WTC11 (cell line): ENCODE results near the gene SGPP1. TPM values are rescaled to one million over a fixed set of nuclear protein-coding genes. Genes with fewer than 3 reads are reported as not detected.

Source experiments
- ATAC-seq: fragments of 200-7000 bp; cut with Tn5 transposase; 2 replicates; pipeline ENCODE4 v1.10.0; 2021; ENCODE audit warnings: mild to moderate bottlenecking, moderate library complexity
- CTCF ChIA-PET: fragments of 300-600 bp; sonication (Branson Sonifier 250); formaldehyde crosslinking; loops from one replicate; lab custom pipeline; 2021; ENCODE audit warnings: antibody characterized with exemption; lab: Charles Lee
- POLR2A ChIA-PET: fragments of 350-600 bp; sonication (Branson Sonifier 250); formaldehyde crosslinking; loops from one replicate; lab custom pipeline; 2021; ENCODE audit warnings: antibody characterized with exemption; lab: Charles Lee
- DNase-seq: peaks from one replicate; pipeline ENCODE4 v3.0.0; 2021; ENCODE audit warnings: low spot score
- H3K27ac Mint-ChIP-seq: 2 replicates; pipeline ENCODE4 v1.8.0; 2021; ENCODE audit warnings: mixed read lengths
- H3K27me3 Mint-ChIP-seq: 2 replicates; pipeline ENCODE4 v1.8.0; 2021; ENCODE audit warnings: low read depth, mild to moderate bottlenecking, moderate library complexity, mixed read lengths
- H3K36me3 Mint-ChIP-seq: 2 replicates; pipeline ENCODE4 v1.8.0; 2021; ENCODE audit warnings: mixed read lengths
- H3K4me1 Mint-ChIP-seq: 2 replicates; pipeline ENCODE4 v1.8.0; 2022; ENCODE audit warnings: mixed read lengths
- H3K4me3 Mint-ChIP-seq: 2 replicates; pipeline ENCODE4 v1.8.0; 2021; ENCODE audit warnings: mild to moderate bottlenecking, moderate library complexity, mixed read lengths
- H3K9me3 Mint-ChIP-seq: 2 replicates; pipeline ENCODE4 v1.8.0; 2021; ENCODE audit warnings: mixed read lengths
- GABPB1 ChIP-seq: sonication (generic); formaldehyde crosslinking; IDR thresholded peaks from 2 replicates; pipeline ENCODE4 v1.8.1; 2023; ENCODE audit warnings: mild to moderate bottlenecking, missing genetic modification reagents
- GTF2I ChIP-seq: fragments of 250-450 bp; sonication (Bioruptor Pico); conservative IDR thresholded peaks from 2 replicates; pipeline ENCODE4 v1.4.0; 2021; ENCODE audit warnings: mild to moderate bottlenecking
- TP53 ChIP-seq: sonication (generic); formaldehyde crosslinking; IDR thresholded peaks from 2 replicates; pipeline ENCODE4 v1.8.1; 2023; ENCODE audit warnings: mild to moderate bottlenecking, missing genetic modification reagents
- ZNF219 ChIP-seq: sonication (generic); formaldehyde crosslinking; IDR thresholded peaks from 2 replicates; pipeline ENCODE4 v1.8.0; 2023; ENCODE audit warnings: missing genetic modification reagents, mild to moderate bottlenecking, borderline replicate concordance
- ZNF263 ChIP-seq: sonication (generic); formaldehyde crosslinking; IDR thresholded peaks from 2 replicates; pipeline ENCODE4 v1.8.1; 2022; ENCODE audit warnings: low read depth, mild to moderate bottlenecking, moderate library complexity, missing genetic modification reagents
- ZNF416 ChIP-seq: fragments of 250-450 bp; sonication (Bioruptor Pico); IDR thresholded peaks from 2 replicates; pipeline ENCODE4 v1.9.0; 2021; ENCODE audit warnings: mild to moderate bottlenecking, inconsistent platforms
- total RNA-seq: library from RNA; stranded (reverse); gene quantifications from 3 replicates; pipeline ENCODE4 v1.2.3, GENCODE V29; 2021
- TF ChIP-seq, protein P1 (sequence below): sonication (generic); formaldehyde crosslinking; IDR thresholded peaks from 2 replicates; pipeline ENCODE4 v1.8.0; 2023; ENCODE audit warnings: missing genetic modification reagents, mild to moderate bottlenecking, borderline replicate concordance
- TF ChIP-seq, protein P2 (sequence below): sonication (generic); formaldehyde crosslinking; IDR thresholded peaks from 2 replicates; pipeline ENCODE4 v1.8.1; 2023; ENCODE audit warnings: mild to moderate bottlenecking, moderate library complexity, missing genetic modification reagents
- TF ChIP-seq, protein P3 (sequence below): sonication (generic); formaldehyde crosslinking; IDR thresholded peaks from 2 replicates; pipeline ENCODE4 v1.8.1; 2022; ENCODE audit warnings: mild to moderate bottlenecking, missing genetic modification reagents, moderate library complexity, borderline replicate concordance
- TF ChIP-seq, protein P4 (sequence below): sonication (generic); formaldehyde crosslinking; IDR thresholded peaks from 2 replicates; pipeline ENCODE4 v1.8.0; 2022; ENCODE audit warnings: mild to moderate bottlenecking, missing genetic modification reagents
- TF ChIP-seq, protein P5 (sequence below): sonication (generic); formaldehyde crosslinking; IDR thresholded peaks from 2 replicates; pipeline ENCODE4 v1.8.1; 2022; ENCODE audit warnings: mild to moderate bottlenecking, moderate library complexity, missing genetic modification reagents

SGPP1 gene
- total RNA-seq, 1 experiment from 2014 or later, result 8.5 TPM

DNA sequence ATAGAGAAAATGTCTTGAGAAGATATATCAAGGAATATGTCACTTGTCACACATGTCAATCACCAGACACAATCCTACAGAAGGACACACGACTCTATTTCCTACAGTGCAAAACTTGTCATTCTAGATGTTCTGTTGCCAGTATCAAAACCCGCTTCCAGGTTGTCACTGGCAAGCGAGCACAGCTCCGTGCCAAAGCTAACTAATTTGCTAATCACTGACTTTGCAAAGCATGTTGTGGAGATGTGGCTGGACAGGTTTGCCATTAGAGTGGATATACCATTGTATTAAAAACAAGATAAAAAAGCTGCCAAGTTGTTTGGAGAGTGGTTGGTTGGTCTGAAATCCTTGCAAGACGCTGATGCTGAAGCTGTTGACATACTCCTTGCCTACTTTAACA is 7.9 kb upstream of the SGPP1 start (continued):
- TF ChIP-seq, protein P1, sequence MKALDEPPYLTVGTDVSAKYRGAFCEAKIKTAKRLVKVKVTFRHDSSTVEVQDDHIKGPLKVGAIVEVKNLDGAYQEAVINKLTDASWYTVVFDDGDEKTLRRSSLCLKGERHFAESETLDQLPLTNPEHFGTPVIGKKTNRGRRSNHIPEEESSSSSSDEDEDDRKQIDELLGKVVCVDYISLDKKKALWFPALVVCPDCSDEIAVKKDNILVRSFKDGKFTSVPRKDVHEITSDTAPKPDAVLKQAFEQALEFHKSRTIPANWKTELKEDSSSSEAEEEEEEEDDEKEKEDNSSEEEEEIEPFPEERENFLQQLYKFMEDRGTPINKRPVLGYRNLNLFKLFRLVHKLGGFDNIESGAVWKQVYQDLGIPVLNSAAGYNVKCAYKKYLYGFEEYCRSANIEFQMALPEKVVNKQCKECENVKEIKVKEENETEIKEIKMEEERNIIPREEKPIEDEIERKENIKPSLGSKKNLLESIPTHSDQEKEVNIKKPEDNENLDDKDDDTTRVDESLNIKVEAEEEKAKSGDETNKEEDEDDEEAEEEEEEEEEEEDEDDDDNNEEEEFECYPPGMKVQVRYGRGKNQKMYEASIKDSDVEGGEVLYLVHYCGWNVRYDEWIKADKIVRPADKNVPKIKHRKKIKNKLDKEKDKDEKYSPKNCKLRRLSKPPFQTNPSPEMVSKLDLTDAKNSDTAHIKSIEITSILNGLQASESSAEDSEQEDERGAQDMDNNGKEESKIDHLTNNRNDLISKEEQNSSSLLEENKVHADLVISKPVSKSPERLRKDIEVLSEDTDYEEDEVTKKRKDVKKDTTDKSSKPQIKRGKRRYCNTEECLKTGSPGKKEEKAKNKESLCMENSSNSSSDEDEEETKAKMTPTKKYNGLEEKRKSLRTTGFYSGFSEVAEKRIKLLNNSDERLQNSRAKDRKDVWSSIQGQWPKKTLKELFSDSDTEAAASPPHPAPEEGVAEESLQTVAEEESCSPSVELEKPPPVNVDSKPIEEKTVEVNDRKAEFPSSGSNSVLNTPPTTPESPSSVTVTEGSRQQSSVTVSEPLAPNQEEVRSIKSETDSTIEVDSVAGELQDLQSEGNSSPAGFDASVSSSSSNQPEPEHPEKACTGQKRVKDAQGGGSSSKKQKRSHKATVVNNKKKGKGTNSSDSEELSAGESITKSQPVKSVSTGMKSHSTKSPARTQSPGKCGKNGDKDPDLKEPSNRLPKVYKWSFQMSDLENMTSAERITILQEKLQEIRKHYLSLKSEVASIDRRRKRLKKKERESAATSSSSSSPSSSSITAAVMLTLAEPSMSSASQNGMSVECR (CRISPR knock-in tag), result no peak
- TF ChIP-seq ZNF263 (no peak), GTF2I (CRISPR knock-in tag) (no peak), ZNF219 (no peak)
- TF ChIP-seq, protein P2, sequence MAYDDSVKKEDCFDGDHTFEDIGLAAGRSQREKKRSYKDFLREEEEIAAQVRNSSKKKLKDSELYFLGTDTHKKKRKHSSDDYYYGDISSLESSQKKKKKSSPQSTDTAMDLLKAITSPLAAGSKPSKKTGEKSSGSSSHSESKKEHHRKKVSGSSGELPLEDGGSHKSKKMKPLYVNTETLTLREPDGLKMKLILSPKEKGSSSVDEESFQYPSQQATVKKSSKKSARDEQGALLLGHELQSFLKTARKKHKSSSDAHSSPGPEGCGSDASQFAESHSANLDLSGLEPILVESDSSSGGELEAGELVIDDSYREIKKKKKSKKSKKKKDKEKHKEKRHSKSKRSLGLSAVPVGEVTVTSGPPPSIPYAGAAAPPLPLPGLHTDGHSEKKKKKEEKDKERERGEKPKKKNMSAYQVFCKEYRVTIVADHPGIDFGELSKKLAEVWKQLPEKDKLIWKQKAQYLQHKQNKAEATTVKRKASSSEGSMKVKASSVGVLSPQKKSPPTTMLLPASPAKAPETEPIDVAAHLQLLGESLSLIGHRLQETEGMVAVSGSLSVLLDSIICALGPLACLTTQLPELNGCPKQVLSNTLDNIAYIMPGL, result no peak
- TF ChIP-seq, protein P3, sequence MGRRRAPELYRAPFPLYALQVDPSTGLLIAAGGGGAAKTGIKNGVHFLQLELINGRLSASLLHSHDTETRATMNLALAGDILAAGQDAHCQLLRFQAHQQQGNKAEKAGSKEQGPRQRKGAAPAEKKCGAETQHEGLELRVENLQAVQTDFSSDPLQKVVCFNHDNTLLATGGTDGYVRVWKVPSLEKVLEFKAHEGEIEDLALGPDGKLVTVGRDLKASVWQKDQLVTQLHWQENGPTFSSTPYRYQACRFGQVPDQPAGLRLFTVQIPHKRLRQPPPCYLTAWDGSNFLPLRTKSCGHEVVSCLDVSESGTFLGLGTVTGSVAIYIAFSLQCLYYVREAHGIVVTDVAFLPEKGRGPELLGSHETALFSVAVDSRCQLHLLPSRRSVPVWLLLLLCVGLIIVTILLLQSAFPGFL, result no peak
- TF ChIP-seq, protein P4, sequence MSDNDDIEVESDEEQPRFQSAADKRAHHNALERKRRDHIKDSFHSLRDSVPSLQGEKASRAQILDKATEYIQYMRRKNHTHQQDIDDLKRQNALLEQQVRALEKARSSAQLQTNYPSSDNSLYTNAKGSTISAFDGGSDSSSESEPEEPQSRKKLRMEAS (CRISPR knock-in tag), result no peak

DNA sequence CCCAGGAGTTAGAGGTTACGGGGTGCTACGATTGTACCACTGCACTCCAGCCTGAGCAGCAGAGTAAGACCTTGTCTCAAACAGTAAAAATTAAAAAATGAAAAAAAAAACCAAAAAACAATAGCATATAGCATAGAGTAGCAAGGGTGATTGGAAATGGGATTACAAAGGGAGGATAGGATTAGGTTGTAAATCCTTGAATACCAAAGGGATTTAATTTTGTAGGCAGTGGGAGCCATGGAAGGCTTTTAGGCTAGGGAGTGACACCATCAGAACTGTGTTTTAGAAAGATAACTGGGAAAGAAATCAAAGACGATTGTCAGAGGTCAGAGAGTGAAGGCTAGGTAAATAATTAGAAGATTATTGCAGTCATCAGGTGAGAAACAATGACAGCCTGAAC is 2.8 kb upstream of the SGPP1 start:
- ChIA-PET POLR2A (no interaction called here), CTCF (no interaction called here)
- Mint-ChIP-seq H3K27ac (no peak overlapping the region), H3K4me1 (peaks cover 27% of the 10 kb centered on the region), H3K9me3 (no peaks in the 10 kb centered on the region), H3K4me3 (no peak overlapping the region), H3K36me3 (no peaks in the 10 kb centered on the region), H3K27me3 (peaks cover 33% of the 10 kb centered on the region)
- no peak for ATAC-seq
- TF ChIP-seq, protein P2, result no peak
- no peak for DNase-seq

DNA sequence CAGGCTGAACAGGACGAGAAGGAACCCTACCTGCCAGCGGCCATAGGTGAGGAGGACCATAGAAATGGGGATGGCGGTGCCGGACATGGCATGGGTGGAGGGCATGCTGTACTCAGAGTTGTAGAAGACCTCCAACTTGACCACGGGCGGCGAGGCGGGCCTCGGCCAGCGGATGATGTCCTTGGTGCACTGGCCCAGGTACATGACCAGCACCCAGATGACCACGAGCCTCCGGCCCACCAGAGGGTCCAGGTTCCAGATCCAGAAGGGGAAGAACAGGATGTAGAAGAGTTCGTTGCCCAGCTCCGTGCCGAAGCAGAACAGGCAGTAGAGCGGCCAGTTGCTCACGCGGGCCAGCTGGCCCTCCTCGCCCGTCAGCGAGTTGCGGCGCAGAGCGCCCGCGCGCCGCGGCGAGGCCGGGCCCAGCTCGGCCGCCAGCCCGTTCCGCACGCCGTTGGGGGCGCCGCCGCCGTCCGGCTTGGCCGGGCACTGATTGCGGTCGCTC is 582 bp downstream of the SGPP1 start:
- no peaks in the 10 kb centered on the region for H3K36me3 Mint-ChIP-seq

DNA sequence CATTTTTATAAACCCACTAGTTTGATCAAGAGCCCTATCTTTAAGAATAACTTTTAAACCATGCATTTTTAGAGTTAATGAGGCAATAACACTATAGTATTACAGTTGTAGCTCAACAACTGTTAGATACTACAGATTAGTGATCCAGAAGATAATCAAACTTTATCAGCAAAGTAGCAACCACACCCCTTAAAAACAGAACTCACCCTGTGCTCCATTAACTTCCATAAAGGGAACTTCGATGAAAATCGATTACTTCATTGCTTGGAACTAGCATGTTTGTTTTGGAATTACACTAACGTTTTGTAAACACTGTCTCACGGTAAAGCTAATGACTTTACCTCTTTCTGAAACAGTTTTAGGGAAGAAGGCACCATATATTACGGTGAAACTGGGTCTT is 1.4 kb downstream of the SGPP1 start:
- H3K4me1 Mint-ChIP-seq, result peaks cover 29% of the 10 kb centered on the region
- no peak overlapping the region for H3K27ac Mint-ChIP-seq
- ChIA-PET CTCF (interaction anchor here (1.0 kb wide), 1 partner anchor 44 kb away, joined by 4 read pairs; no protein-coding TSS in a partner anchor), POLR2A (no interaction called here)
- H3K4me3 Mint-ChIP-seq, result peak overlapping the region; percentile 97
- peak; percentile 35; the same call in 1 of the 2 replicates for TF ChIP-seq GABPB1
- TF ChIP-seq, protein P5, sequence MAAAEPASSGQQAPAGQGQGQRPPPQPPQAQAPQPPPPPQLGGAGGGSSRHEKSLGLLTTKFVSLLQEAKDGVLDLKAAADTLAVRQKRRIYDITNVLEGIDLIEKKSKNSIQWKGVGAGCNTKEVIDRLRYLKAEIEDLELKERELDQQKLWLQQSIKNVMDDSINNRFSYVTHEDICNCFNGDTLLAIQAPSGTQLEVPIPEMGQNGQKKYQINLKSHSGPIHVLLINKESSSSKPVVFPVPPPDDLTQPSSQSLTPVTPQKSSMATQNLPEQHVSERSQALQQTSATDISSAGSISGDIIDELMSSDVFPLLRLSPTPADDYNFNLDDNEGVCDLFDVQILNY (CRISPR knock-in tag), result no peak
- DNase-seq (no peak), ATAC-seq (no peak)
- no peaks in the 10 kb centered on the region for H3K36me3 Mint-ChIP-seq
- H3K27me3 Mint-ChIP-seq, result peaks cover 33% of the 10 kb centered on the region
- H3K9me3 Mint-ChIP-seq, result no peaks in the 10 kb centered on the region

More for the DNA sequence above, 582 bp downstream of the SGPP1 start:
- ATAC-seq (peak; percentile 66), DNase-seq (no peak)
- H3K27me3 Mint-ChIP-seq, result peaks cover 33% of the 10 kb centered on the region
- ChIA-PET POLR2A (no interaction called here), CTCF (interaction anchor here (0.9 to 1.0 kb wide), 2 partner anchors 43 to 577 kb away, joined by 3 read pairs; no protein-coding TSS in a partner anchor)
- H3K4me3 Mint-ChIP-seq, result peak overlapping the region; percentile 97
- H3K9me3 Mint-ChIP-seq, result no peaks in the 10 kb centered on the region
- TF ChIP-seq ZNF416 (CRISPR knock-in tag) (0 out of 2 replicates have a peak, but pooled peaks have one; percentile 13), TP53 (CRISPR knock-in tag) (no peak)
- TF ChIP-seq, protein P4 (CRISPR knock-in tag), result 0 out of 2 replicates have a peak, but pooled peaks have one; percentile 11
- TF ChIP-seq, all 79 proteins: peak for 2
- Mint-ChIP-seq H3K27ac (no peak overlapping the region; the same call in 1 of the 2 replicates), H3K4me1 (peaks cover 29% of the 10 kb centered on the region)
